Left kidney (tissue), 8 donors: ENCODE measurements around the gene ACAT1. TPM values are rescaled to one million over a fixed set of nuclear protein-coding genes. Genes with fewer than 3 reads are reported as not detected.
"Not testable (repeated sequence)": the region's sequence is repeated elsewhere in the genome, so short reads cannot be mapped to it uniquely, and the experiment has no call there.

ENCODE experiments used
- DNase-seq: peaks from one replicate; pipeline ENCODE4 v3.0.0-alpha.2; 2013
- long read RNA-seq, 8 donors: transcript quantifications; one replicate each; lab custom pipeline, GENCODE V29; 2026
- polyA plus RNA-seq: library from polyadenylated mRNA; unstranded; fragments of 120-200 nt; gene quantifications from one replicate; pipeline ENCODE4 v1.2.1, GENCODE V29; 2013; ENCODE audit not compliant: insufficient read length

ACAT1 gene
- polyA plus RNA-seq, result 110 TPM
- long read RNA-seq, donor 1, transcript ACAT1-210 (2 exons, 558 nt), result minor isoform, 5 of 54 reads
- long read RNA-seq, donor 1, transcript ACAT1-201 (12 exons, 1,761 nt), result major isoform, 24 of 54 reads
- long read RNA-seq, donor 1, partial matches to known transcripts, result 25 of 54 reads
- long read RNA-seq, donor 1, other reads (novel, unspliced or antisense), result 0 of 54 reads
- long read RNA-seq, donor 2, transcript ACAT1-210 (2 exons, 558 nt), result minor isoform, 10 of 48 reads
- long read RNA-seq, donor 2, transcript ACAT1-201 (12 exons, 1,761 nt), result major isoform, 30 of 48 reads
- long read RNA-seq, donor 2, partial matches to known transcripts, result 7 of 48 reads
- long read RNA-seq, donor 2, other reads (novel, unspliced or antisense), result 0 of 48 reads
- long read RNA-seq, donor 3, transcript ACAT1-210 (2 exons, 558 nt), result minor isoform, 13 of 49 reads
- long read RNA-seq, donor 3, transcript ACAT1-201 (12 exons, 1,761 nt), result major isoform, 21 of 49 reads
- long read RNA-seq, donor 3, partial matches to known transcripts, result 15 of 49 reads
- long read RNA-seq, donor 3, other reads (novel, unspliced or antisense), result 0 of 49 reads
- long read RNA-seq, donor 4, partial matches to known transcripts, result 5 of 6 reads
- long read RNA-seq, donor 4, other reads (novel, unspliced or antisense), result 0 of 6 reads
- long read RNA-seq, donor 5, transcript ACAT1-210 (2 exons, 558 nt), result minor isoform, 10 of 102 reads
- long read RNA-seq, donor 5, transcript ACAT1-201 (12 exons, 1,761 nt), result major isoform, 53 of 102 reads
- long read RNA-seq, donor 5, partial matches to known transcripts, result 29 of 102 reads
- long read RNA-seq, donor 5, other reads (novel, unspliced or antisense), result 9 of 102 reads
- long read RNA-seq, donor 6, transcript ACAT1-201 (12 exons, 1,761 nt), result major isoform, 28 of 47 reads
- long read RNA-seq, donor 6, partial matches to known transcripts, result 15 of 47 reads
- long read RNA-seq, donor 6, other reads (novel, unspliced or antisense), result 0 of 47 reads
- long read RNA-seq, donor 7, transcript ACAT1-210 (2 exons, 558 nt), result minor isoform, 11 of 69 reads
- long read RNA-seq, donor 7, transcript ACAT1-201 (12 exons, 1,761 nt), result major isoform, 30 of 69 reads
- long read RNA-seq, donor 7, partial matches to known transcripts, result 24 of 69 reads
- long read RNA-seq, donor 7, other reads (novel, unspliced or antisense), result 0 of 69 reads
- long read RNA-seq, donor 8, transcript ACAT1-201 (12 exons, 1,761 nt), result major isoform, 15 of 19 reads
- long read RNA-seq, donor 8, partial matches to known transcripts, result 0 of 19 reads
- long read RNA-seq, donor 8, other reads (novel, unspliced or antisense), result 0 of 19 reads

- peak; percentile 92 for DNase-seq
These were observed at the start of gene ACAT1 for GRCh38 chr11:108121274-108122155. TSS of gene ACAT1 (plus strand) at chr11:108121567. CDS start at chr11:108121607, 40 bp downstream.

GRCh38 chr11:108084811-108085210, 36.6 kb upstream of the ACAT1 start:
- DNase-seq, result peak; percentile 6

- DNase-seq, result no peak
These were observed 35.7 kb upstream of the ACAT1 start for GRCh38 chr11:108085672-108086071.

GRCh38 chr11:108092134-108092533, 29.2 kb upstream of the ACAT1 start:
- no peak for DNase-seq

- no peak for DNase-seq
These were observed 28.1 kb upstream of the ACAT1 start for GRCh38 chr11:108093128-108093904.

GRCh38 chr11:108097179-108097578, 24.2 kb upstream of the ACAT1 start:
- no peak for DNase-seq

- no peak for DNase-seq
These were observed 20.1 kb upstream of the ACAT1 start for GRCh38 chr11:108101090-108101775.

- DNase-seq, result no peak
These were observed 10.2 kb upstream of the ACAT1 start for GRCh38 chr11:108111126-108111525.

- peak; percentile 14 for DNase-seq
These were observed 9.3 kb upstream of the ACAT1 start for GRCh38 chr11:108112057-108112456.

- peak; percentile 29 for DNase-seq
These were observed 5.7 kb upstream of the ACAT1 start for GRCh38 chr11:108115500-108116140.

GRCh38 chr11:108117746-108118371, 3.5 kb upstream of the ACAT1 start:
- DNase-seq, result peak; percentile 18

- not testable (repeated sequence) for DNase-seq
These were observed 462 bp upstream of the ACAT1 start for GRCh38 chr11:108120936-108121273.

- no peak for DNase-seq
These were observed 830 bp downstream of the ACAT1 start for GRCh38 chr11:108122166-108122628.

- no peak for DNase-seq
These were observed 3.7 kb downstream of the ACAT1 start for GRCh38 chr11:108125096-108125495.

- DNase-seq, result no peak
These were observed 7.4 kb downstream of the ACAT1 start for GRCh38 chr11:108128772-108129171.

GRCh38 chr11:108131993-108132392, 10.6 kb downstream of the ACAT1 start:
- no peak for DNase-seq

- not testable (repeated sequence) for DNase-seq
These were observed 11.7 kb downstream of the ACAT1 start for GRCh38 chr11:108132993-108133538.
